Ovary (tissue), 9 donors: ENCODE data around the gene CLNK. TPM values are rescaled to one million over a fixed set of nuclear protein-coding genes. Genes with fewer than 3 reads are reported as not detected.
"Not testable (repeated sequence)": the region's sequence is repeated elsewhere in the genome, so short reads cannot be mapped to it uniquely, and the experiment has no call there.

ENCODE experiments used
- DNase-seq, 5 donors: peaks; one replicate each; pipeline ENCODE4 v3.0.0-alpha.2; 2019 to 2020
- H3K27ac ChIP-seq, 2 donors: fragments of 200-600 bp; one replicate each; pipeline versions ENCODE4 v1.5.1 to v1.8.0; 2019 to 2022
- H3K27me3 ChIP-seq: fragments of 200-600 bp; one replicate; pipeline ENCODE4 v1.8.0; 2022
- H3K36me3 ChIP-seq: fragments of 200-600 bp; sonication (generic); one replicate; pipeline ENCODE4 v1.5.1; 2019
- H3K4me1 ChIP-seq: one replicate; pipeline ENCODE4 v1.8.1; 2013; ENCODE audit warnings: mild to moderate bottlenecking, moderate library complexity; ENCODE audit not compliant: insufficient read depth
- H3K4me3 ChIP-seq: fragments of 200-600 bp; sonication (generic); one replicate; pipeline ENCODE4 v1.5.1; 2017
- H3K9me3 ChIP-seq, 2 donors: fragments of 200-600 bp in 1 of 2; sonication (generic) in 1 of 2; one replicate each; pipeline versions ENCODE4 v1.5.1 to v1.8.1; 2013 to 2019; ENCODE audit warnings: mild to moderate bottlenecking in 1 of 2, moderate library complexity in 1 of 2
- CTCF ChIP-seq, 3 donors: fragments of 450-650 bp in 2 of 3; fragments of 200-600 bp in 1 of 3; IDR thresholded peaks; one replicate each; pipeline versions ENCODE4 v1.5.1 to v1.8.0; 2016 to 2022; ENCODE audit warnings: antibody characterized with exemption in 3 of 3, mild to moderate bottlenecking in 1 of 3
- EP300 ChIP-seq: sonication (generic); formaldehyde crosslinking; IDR thresholded peaks from one replicate; pipeline ENCODE4 v1.6.1; 2017; ENCODE audit warnings: antibody characterized with exemption
- POLR2A ChIP-seq: fragments of 450-650 bp; IDR thresholded peaks from one replicate; pipeline ENCODE4 v1.6.1; 2017; ENCODE audit warnings: antibody characterized with exemption, mild to moderate bottlenecking, moderate library complexity
- WGBS, 3 donors: extraction: QIAGEN DNeasy Blood & Tissue Kit in 1 of 3; methylation state at CpG; one replicate each; pipeline versions ENCODE4 v1.1.5 to v1.1.7; 2013 to 2017; 5-methylcytosine and 5-hydroxymethylcytosine counted together
- intact Hi-C, 4 donors: fragments of 100-400 bp; cut with DNase I; formaldehyde crosslinking; loops; one replicate each; pipeline versions ENCODE4 v1.11.0 to v1.15.1; 2022 to 2023
- polyA plus RNA-seq, 2 donors: library from polyadenylated mRNA; stranded (reverse); fragments of 200-250 nt in 1 of 2; fragments of 350-450 nt in 1 of 2; fragmentation: Illumina TruSeq in 1 of 2; extraction: RNeasy Lipid Tissue Mini Kit (QIAGEN cat#74804) in 1 of 2; gene quantifications; one replicate each; pipeline ENCODE4 v1.2.3, GENCODE V29; 2013 to 2014
- total RNA-seq, 7 donors: library from RNA; depleted of rRNA in 2 of 7; stranded (reverse); fragments of >200 nt in 2 of 7; fragmentation: NEBNext Ultra II Directional in 3 of 7; extraction: Animal tissue kit (Norgen Biotek cat#: 25700) in 3 of 7; gene quantifications; one replicate each; pipeline versions ENCODE4 v1.1.0 to v1.2.4, GENCODE V29; 2016 to 2023
- donor health status: DM: no; HTN: no; CAD: no; lungs with moderate emphysema.
- donor health status: DM: no; HTN: no; CAD: no.
- donor health status: Bipolar disorder and iron deficiency.
- donor health status: DM: yes; HTN: yes; CAD: no.
- donor health status: DM: no; HTN: no; CAD: no.
- donor health status: DM: yes; HTN: yes; CAD: no.

CLNK gene
- total and polyA plus RNA-seq, 9 donors: 0.10 to 0.23 (median 0.22) TPM; not detected in 6

- Histone ChIP-seq H3K4me1 (no peaks in the 10 kb centered on the region), H3K27ac (no peak overlapping the region), H3K4me3 (no peak overlapping the region), H3K9me3 (no peaks in the 10 kb centered on the region), H3K36me3 (no peaks in the 10 kb centered on the region), H3K27me3 (no peaks in the 10 kb centered on the region)
- no peak for DNase-seq
- intact Hi-C loops: no loop called here
- TF ChIP-seq EP300: no peak
- no peak for TF ChIP-seq CTCF (IDR thresholded peaks at IDR 0.05)
- TF ChIP-seq POLR2A: no peak
- 91 to 93% (median 91%) methylated on average over 11 of the region's 11 CpGs for WGBS, 3 donors
Measured at GRCh38 chr4:10619855-10620254, 64.7 kb downstream of the CLNK start.

- no peaks in the 10 kb centered on the region for H3K27me3 ChIP-seq
- no peak for DNase-seq
- no peak overlapping the region for H3K27ac ChIP-seq
- no peak overlapping the region for H3K4me3 ChIP-seq
- H3K36me3 ChIP-seq: no peaks in the 10 kb centered on the region
- no peaks in the 10 kb centered on the region for H3K4me1 ChIP-seq
- WGBS, 3 donors: 34% methylated on average over 6 of the region's 6 CpGs
- TF ChIP-seq POLR2A: no peak
- TF ChIP-seq CTCF (IDR thresholded peaks at IDR 0.05): no peak
- no peak for TF ChIP-seq EP300
- intact Hi-C loops: no loop called here
- no peaks in the 10 kb centered on the region for H3K9me3 ChIP-seq
Measured at GRCh38 chr4:10619220-10619619, 65.3 kb downstream of the CLNK start.

DNA sequence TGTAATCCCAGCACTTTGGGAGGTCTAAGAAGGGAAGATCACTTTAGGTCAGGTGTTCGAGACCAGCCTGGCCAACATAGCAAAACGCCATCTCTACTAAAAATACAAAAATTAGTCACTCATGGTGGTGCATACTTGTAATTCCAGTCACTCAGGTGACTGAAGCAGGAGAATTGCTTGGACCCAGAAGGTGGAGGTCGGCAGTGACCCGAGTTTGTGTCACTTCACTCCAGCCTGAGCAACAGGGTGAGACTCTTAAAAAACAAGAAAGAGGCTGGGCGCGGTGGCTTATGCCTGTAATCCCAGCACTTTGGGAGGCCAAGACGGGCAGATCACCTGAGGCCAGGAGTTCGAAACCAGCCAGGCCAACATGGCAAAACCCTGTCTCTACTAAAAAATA lies 69.6 kb downstream of the CLNK start:
- H3K9me3 ChIP-seq, H3K27ac ChIP-seq, H3K4me1 ChIP-seq, H3K27me3 ChIP-seq, DNase-seq, intact Hi-C loops, H3K36me3 ChIP-seq, H3K4me3 ChIP-seq: not testable (repeated sequence)
- 94 to 95% (median 95%) methylated on average over 8 of the region's 8 CpGs for WGBS, 3 donors

DNA sequence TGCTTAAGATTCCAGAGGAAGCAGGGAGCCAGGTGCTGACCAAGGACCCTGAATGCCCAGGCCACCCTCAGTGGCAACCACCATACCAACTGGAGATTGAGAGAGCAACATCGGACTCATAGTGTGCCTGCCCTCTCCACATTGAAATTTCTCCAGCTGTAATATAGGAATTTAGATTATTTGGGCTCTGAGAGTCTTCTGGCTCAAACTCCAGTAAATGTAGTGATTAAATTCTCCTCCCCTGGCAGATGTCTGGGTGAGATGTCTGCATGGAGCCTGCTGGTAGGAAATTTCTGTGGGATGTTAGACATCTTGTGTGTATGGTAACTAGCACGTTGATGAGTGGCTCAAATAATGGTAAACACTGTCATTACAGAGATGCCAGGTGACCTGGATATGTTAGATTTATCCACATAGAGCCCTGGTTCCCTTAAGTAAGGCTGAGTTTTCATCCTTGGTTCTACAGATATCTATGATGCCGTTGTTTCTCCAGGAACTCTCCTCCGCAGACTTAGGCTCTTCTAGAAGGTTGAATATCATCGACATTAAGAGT lies 70.6 kb downstream of the CLNK start:
- Histone ChIP-seq H3K27me3 (no peaks in the 10 kb centered on the region), H3K27ac (no peak overlapping the region), H3K4me3 (no peak overlapping the region), H3K4me1 (no peaks in the 10 kb centered on the region), H3K9me3 (no peaks in the 10 kb centered on the region), H3K36me3 (no peaks in the 10 kb centered on the region)
- intact Hi-C loops: no loop called here
- no peak for DNase-seq
- TF ChIP-seq EP300 (no peak), POLR2A (no peak), CTCF (IDR thresholded peaks at IDR 0.05) (no peak)
- WGBS, 3 donors: 67 to 91% (median 71%) methylated on average over 4 to 5 of the region's 5 CpGs

GRCh38 chr4:10612476-10612875 lies 72.1 kb downstream of the CLNK start:
- intact Hi-C loops: no loop called here
- no peak overlapping the region for H3K27ac ChIP-seq
- WGBS, 3 donors: 88 to 94% (median 92%) methylated on average over 2 of the region's 2 CpGs
- no peaks in the 10 kb centered on the region for H3K9me3 ChIP-seq
- no peak overlapping the region for H3K4me3 ChIP-seq
- no peaks in the 10 kb centered on the region for H3K36me3 ChIP-seq
- TF ChIP-seq EP300 (no peak), POLR2A (no peak), CTCF (IDR thresholded peaks at IDR 0.05) (no peak)
- DNase-seq: no peak
- no peaks in the 10 kb centered on the region for H3K4me1 ChIP-seq
- no peaks in the 10 kb centered on the region for H3K27me3 ChIP-seq
